Activated CD8-positive, alpha-beta memory T cell treated with anti-CD3 and anti-CD28 coated beads, Interleukin-2, amount 50 U/mL, for 1 hour (primary cell): ENCODE results near the gene BSN.
"Not testable (repeated sequence)": the region's sequence is repeated elsewhere in the genome, so short reads cannot be mapped to it uniquely, and the experiment has no call there.

ENCODE experiments used
- DNase-seq: peaks from one replicate; pipeline ENCODE4 v3.0.0-alpha.2; 2020; ENCODE audit errors: extremely low read depth

The BSN gene

GRCh38 chr3:49673715-49674496 is 119.6 kb downstream of the BSN start, which contains the start of gene APEH:
Gene APEH (plus strand): TSS chr3:49674351. CDS start chr3:49674402, 51 bp downstream.
- DNase-seq, result peak; percentile 94

GRCh38 chr3:49674497-49674983 is 120.3 kb downstream of the BSN start:
- no peak for DNase-seq

- no peak for DNase-seq
These were observed 121.6 kb downstream of the BSN start for GRCh38 chr3:49675912-49676311.

GRCh38 chr3:49680493-49681231 is 126.4 kb downstream of the BSN start:
- DNase-seq, result no peak

GRCh38 chr3:49681232-49681522 is 126.9 kb downstream of the BSN start:
- DNase-seq, result no peak

- DNase-seq, result no peak
These were observed 127.3 kb downstream of the BSN start for GRCh38 chr3:49681543-49681942.

GRCh38 chr3:49683162-49683561 is 128.9 kb downstream of the BSN start:
- DNase-seq, result no peak

DNA sequence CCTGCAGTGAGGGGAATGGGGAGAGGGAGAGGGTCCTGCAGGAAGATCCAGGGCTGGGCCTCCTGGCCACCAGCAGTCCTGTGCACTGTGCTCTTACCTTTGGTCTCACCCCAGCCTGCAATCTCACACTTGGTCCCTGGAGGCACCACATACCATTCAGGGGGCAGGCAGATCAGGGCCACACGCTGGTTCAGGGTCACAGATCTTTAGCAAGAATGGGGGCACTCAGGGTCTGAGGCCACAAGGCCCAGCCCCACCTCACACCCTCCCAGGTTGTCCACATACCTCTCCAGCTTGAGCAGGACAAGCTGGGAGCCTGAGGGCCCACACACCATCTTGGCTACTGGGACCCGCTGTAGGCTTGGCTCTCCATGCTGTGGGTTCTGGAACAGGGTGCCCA is 130.2 kb downstream of the BSN start:
- not testable (repeated sequence) for DNase-seq

GRCh38 chr3:49685103-49685502 is 130.8 kb downstream of the BSN start:
- not testable (repeated sequence) for DNase-seq

DNA sequence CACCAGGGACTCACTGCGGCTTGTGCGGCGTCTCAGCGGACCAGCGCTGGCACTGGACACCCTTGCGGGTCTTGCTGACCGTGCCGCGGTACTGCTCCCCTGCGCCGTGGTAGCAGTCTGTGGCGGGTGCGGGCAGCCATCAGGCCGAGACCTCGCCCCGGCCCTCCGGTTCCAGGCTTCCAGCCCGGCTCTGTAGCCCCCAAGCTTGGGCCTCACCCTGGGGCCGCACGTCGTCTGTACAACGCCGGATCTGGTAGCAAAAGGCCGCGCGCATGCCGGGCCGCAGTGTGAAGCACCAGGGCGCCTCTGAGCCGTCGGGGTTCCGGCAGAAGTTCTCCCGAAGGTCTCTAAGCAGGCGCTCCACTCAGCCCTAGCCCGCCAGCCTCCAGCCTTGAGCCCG is 131.6 kb downstream of the BSN start:
- not testable (repeated sequence) for DNase-seq

DNA sequence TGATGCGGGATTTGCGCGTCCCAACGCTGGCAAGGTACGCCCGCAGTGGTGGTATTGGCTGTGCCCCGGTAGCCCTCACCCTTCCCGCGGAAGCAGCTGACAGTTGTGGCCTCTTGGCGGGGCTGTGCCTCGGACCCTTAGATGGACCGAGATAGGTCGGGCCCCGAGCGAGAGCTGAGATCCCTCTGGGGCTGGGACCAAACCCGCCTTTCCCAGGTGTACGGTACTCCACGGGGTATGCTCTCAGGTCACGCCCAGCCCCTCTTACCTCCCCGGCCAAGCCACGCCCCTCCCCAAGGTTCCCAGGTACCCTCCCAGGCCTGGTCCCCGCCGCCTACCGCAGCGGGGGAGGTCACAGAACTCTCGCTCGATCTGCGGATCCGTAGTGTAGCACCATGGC is 132.1 kb downstream of the BSN start:
- DNase-seq, result not testable (repeated sequence)

DNA sequence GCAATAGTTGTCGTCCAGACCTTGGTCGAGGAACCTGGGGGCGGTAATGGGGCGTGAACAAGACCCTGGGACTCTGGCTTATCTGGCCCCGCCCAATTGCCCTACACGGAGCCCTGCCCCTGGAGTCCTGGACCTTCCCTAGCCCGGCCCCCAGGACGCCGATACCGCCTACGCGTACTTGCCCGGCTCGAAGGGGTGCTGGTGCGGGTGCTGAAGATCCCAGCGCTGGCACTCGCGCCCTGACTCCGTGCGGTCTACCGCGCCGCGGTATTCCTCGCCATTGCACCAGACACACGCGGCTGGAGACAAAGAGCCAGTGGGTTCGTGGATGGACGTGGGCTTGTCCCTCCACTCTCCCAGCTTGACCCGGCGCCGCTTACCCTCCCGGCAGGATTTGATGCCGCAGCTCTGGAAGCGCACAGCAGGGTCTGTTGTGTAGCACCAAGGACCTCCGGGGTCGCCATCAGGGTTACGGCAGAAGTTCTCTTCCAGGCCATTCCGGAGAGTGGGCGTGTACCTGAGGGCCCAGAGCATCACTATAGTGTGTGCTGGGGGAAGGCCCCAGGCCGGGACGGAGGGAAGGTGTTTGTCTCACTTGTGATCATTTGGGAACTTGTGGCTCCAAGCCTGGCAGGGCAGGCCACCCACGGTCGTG is 132.6 kb downstream of the BSN start:
- not testable (repeated sequence) for DNase-seq

- DNase-seq, result not testable (repeated sequence)
These were observed 133.1 kb downstream of the BSN start for GRCh38 chr3:49687424-49687795.

GRCh38 chr3:49688338-49689045 is 134.2 kb downstream of the BSN start:
- DNase-seq, result not testable (repeated sequence)

DNA sequence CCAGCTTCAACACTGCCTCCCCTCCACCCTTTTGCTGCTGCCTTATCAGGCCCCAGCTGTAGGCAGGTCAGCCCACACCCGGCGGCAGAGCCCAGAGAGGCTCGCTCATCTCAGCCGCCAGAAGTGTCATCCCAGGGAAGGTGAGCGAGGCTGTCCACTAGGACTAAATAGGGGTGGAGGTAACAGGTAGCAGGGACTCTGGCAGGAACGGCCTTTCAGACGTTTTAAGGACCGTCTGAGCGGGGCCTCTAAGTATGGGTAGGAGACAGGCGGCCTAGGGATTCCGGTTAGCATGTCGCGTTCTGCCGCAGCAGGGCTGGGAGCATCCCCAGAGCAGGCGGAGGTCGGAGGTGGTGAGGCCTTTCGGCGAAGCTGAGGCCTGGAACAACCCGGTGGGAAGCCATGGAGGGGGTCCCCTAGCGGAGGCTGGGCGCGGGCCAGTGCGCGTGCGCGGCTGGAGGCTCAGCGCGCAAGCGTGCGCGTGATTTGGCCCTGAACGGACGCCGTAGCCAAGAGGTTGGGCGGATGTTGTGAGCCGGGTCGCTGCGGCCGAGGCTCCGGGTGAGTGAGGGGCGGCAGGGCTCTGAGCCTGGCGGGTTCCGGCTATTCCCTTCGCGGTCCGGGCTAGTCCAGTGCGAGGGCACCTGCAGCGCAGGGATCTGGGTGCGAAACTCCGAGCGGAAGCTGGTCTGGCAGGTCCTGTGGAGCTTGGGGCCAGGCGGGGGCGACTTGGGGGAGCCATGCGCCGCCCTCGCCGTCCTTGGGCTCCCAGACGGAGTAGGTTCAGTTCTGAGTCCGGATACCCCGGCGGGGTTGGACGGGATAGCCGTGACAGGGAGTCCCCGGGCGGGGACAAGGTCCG is 135.0 kb downstream of the BSN start, which contains the start of the genes MST1 and RNF123:
TSS of gene MST1 (minus strand) at position 429 of the 862 bp plus-strand sequence. CDS start 783 bp downstream, outside the sequence.
TSS of gene RNF123 (plus strand) at position 512 of the 862 bp plus-strand sequence. CDS start 1,609 bp downstream, outside the sequence.
- peak; percentile 71 for DNase-seq

- not testable (repeated sequence) for DNase-seq
These were observed 135.8 kb downstream of the BSN start for GRCh38 chr3:49689908-49690624.

DNA sequence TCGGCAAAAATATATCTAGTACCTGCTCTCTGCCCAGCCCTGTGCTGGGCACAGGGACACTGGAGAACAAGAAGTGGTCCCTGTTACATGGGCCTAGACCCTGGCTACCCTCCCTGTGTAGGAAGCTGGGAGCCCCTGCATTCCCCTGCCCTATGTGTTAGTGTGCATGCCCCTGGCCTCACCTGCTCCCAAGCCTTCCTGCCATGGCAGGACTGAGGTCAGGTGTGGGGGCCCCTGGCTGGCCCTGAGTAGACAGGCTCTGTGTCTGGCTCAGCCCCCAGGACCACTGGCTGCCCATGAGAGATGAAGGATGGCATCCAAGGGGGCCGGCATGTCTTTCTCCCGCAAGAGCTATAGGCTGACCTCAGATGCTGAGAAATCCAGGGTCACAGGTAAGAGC is 136.6 kb downstream of the BSN start:
- DNase-seq, result not testable (repeated sequence)

GRCh38 chr3:49691481-49691880 is 137.2 kb downstream of the BSN start:
- not testable (repeated sequence) for DNase-seq

GRCh38 chr3:49694409-49695070 is 140.3 kb downstream of the BSN start:
- not testable (repeated sequence) for DNase-seq
